Prostate gland (tissue), 2 donors: ENCODE measurements around the gene PFDN1. TPM values are rescaled to one million over a fixed set of nuclear protein-coding genes. Genes with fewer than 3 reads are reported as not detected.

Experiments used
- DNase-seq: peaks from one replicate; pipeline ENCODE4 v3.0.0-alpha.2; 2019; ENCODE audit warnings: low spot score
- H3K27ac ChIP-seq, 2 donors: fragments of 200-600 bp; sonication (generic); 2 replicates each; pipeline ENCODE4 v1.5.1; 2017 to 2019
- H3K27me3 ChIP-seq: fragments of 200-600 bp; sonication (generic); replicated peaks from 2 replicates; pipeline ENCODE4 v1.5.1; 2019; ENCODE audit not compliant: insufficient read depth
- H3K36me3 ChIP-seq, 2 donors: fragments of 200-600 bp; sonication (generic); 1 replicate in 1 of 2; 2 replicates in 1 of 2; pipeline versions ENCODE4 v1.5.1 to v1.8.1; 2017 to 2019
- H3K4me1 ChIP-seq: fragments of 200-600 bp; sonication (generic); replicated peaks from 2 replicates; pipeline ENCODE4 v1.5.1; 2019
- H3K4me3 ChIP-seq, 2 donors: fragments of 200-600 bp; sonication (generic); 2 replicates each; pipeline ENCODE4 v1.5.1; 2017 to 2019
- H3K9me3 ChIP-seq: fragments of 200-600 bp; sonication (generic); 2 replicates; pipeline ENCODE4 v1.5.1; 2017
- POLR2A ChIP-seq: fragments of 450-650 bp; IDR thresholded peaks from one replicate; pipeline ENCODE4 v1.6.1; 2016; ENCODE audit warnings: antibody characterized with exemption, mild to moderate bottlenecking
- POLR2AphosphoS5 ChIP-seq: sonication (generic); formaldehyde crosslinking; IDR thresholded peaks from one replicate; pipeline ENCODE4 v1.6.1; 2017; ENCODE audit warnings: antibody characterized with exemption
- WGBS: methylation state at CpG from one replicate; pipeline ENCODE4 v1.1.5; 2018; 5-methylcytosine and 5-hydroxymethylcytosine counted together
- intact Hi-C: fragments of 100-400 bp; cut with DNase I; formaldehyde crosslinking; loops from one replicate; pipeline ENCODE4 v1.14.2; 2022
- total RNA-seq, 2 donors: library from RNA; depleted of rRNA; stranded (reverse); fragments of >200 nt; gene quantifications; one replicate each; pipeline ENCODE4 v1.1.0, GENCODE V29; 2016
- TF ChIP-seq, protein P1 (sequence below), 4 experiments: fragments of 200-600 bp in 2 of 4; fragments of 450-650 bp in 2 of 4; sonication (generic) in 2 of 4; IDR thresholded peaks; 1 replicate in 3 of 4; 2 replicates in 1 of 4; pipeline ENCODE4 v1.5.1; 2016 to 2019; ENCODE audit warnings: antibody characterized with exemption in 4 of 4, mild to moderate bottlenecking in 2 of 4, moderate library complexity in 2 of 4

PFDN1 gene
- total RNA-seq, 2 donors from 2014 or later: 88.0 to 145 TPM

DNA sequence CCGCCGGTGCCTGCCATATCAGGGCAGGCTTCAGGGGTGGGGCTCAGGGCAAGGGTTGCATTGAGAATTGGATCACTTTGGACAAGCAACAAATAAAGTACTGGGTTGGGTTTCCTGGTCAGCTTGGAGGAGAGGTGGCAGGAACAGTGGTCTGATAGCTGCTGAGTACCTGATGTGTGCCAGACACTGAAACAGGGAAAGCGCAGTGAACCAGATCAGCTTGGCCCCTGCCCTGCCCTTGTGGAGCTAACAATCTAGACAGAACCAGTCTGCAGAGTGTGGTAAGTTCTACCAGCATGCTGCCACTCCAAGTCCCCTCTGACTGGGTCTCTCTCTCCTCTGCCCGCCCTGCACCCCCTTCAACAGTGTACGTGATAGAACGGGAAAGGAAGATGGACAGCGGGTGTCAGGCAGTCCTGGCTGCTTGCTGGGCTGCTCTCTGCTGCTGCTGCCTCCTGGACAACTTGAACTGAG lies 74.5 kb downstream of the PFDN1 start:
- Histone ChIP-seq H3K27me3 (no peaks in the 10 kb centered on the region), H3K9me3 (no peaks in the 10 kb centered on the region), H3K36me3 (no peaks in the 10 kb centered on the region), H3K4me1 (no peaks in the 10 kb centered on the region), H3K27ac (no peak overlapping the region), H3K4me3 (no peak overlapping the region)
- DNase-seq: no peak
- intact Hi-C loops: no loop called here
- TF ChIP-seq, protein P1, sequence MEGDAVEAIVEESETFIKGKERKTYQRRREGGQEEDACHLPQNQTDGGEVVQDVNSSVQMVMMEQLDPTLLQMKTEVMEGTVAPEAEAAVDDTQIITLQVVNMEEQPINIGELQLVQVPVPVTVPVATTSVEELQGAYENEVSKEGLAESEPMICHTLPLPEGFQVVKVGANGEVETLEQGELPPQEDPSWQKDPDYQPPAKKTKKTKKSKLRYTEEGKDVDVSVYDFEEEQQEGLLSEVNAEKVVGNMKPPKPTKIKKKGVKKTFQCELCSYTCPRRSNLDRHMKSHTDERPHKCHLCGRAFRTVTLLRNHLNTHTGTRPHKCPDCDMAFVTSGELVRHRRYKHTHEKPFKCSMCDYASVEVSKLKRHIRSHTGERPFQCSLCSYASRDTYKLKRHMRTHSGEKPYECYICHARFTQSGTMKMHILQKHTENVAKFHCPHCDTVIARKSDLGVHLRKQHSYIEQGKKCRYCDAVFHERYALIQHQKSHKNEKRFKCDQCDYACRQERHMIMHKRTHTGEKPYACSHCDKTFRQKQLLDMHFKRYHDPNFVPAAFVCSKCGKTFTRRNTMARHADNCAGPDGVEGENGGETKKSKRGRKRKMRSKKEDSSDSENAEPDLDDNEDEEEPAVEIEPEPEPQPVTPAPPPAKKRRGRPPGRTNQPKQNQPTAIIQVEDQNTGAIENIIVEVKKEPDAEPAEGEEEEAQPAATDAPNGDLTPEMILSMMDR (IDR thresholded peaks at IDR 0.05): no peak
- TF ChIP-seq POLR2A (no peak), POLR2AphosphoS5 (no peak)
- 84% methylated on average over 7 of the region's 7 CpGs for WGBS

DNA sequence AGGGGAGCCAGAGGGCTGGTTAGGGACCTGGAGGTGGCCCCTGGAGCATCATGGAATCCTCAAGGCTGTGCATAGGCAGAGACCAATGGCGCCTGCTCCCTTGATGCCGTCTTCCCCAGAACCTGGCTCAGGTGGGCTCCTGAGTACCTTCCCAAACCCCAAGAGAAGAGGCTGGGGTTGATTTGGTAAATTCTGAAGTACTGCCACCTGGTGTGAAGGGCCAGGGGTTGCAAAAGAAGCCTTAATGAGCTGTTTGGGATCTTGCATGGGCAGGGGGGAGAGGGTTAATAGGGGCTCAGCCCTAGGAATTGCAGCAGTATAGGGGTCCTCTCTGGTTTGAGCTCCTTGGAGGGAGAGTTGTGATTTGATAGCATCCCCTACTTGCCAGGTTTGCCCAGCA lies 75.9 kb downstream of the PFDN1 start:
- Histone ChIP-seq H3K4me3 (no peak overlapping the region), H3K9me3 (no peaks in the 10 kb centered on the region), H3K4me1 (no peaks in the 10 kb centered on the region), H3K27ac (no peak overlapping the region), H3K36me3 (no peaks in the 10 kb centered on the region), H3K27me3 (no peaks in the 10 kb centered on the region)
- intact Hi-C loops: no loop called here
- TF ChIP-seq, protein P1 (IDR thresholded peaks at IDR 0.05): no peak
- TF ChIP-seq POLR2A (no peak), POLR2AphosphoS5 (no peak)
- DNase-seq: no peak
- WGBS: 95% methylated on average over 2 of the region's 2 CpGs

DNA sequence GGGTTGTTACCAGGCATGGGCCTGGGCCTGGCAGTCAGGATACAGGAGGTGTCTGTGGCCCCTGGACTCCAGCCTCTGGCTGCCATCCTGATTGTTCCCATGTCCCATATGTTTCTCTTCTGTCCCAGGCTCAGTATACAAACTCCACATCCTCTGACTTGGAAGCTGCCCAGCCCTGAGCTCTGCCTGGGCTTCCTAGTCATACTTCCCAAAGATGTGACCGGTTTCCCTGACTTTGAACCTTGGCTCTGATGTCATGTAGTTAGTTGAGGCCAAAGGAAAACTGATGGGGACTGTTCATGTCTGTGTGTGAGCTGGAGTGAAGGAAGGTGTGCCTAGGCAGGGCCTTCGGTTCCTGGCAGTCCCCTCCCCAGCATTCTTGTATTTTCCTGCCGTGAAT lies 77.5 kb downstream of the PFDN1 start:
- Histone ChIP-seq H3K36me3 (no peaks in the 10 kb centered on the region), H3K4me1 (no peaks in the 10 kb centered on the region), H3K4me3 (no peak overlapping the region), H3K27me3 (no peaks in the 10 kb centered on the region), H3K9me3 (no peaks in the 10 kb centered on the region), H3K27ac (no peak overlapping the region)
- no peak for TF ChIP-seq POLR2A
- TF ChIP-seq, protein P1 (IDR thresholded peaks at IDR 0.05): no peak
- TF ChIP-seq POLR2AphosphoS5: no peak
- intact Hi-C loops: no loop called here
- no peak for DNase-seq
- 77% methylated on average over 3 of the region's 3 CpGs for WGBS

DNA sequence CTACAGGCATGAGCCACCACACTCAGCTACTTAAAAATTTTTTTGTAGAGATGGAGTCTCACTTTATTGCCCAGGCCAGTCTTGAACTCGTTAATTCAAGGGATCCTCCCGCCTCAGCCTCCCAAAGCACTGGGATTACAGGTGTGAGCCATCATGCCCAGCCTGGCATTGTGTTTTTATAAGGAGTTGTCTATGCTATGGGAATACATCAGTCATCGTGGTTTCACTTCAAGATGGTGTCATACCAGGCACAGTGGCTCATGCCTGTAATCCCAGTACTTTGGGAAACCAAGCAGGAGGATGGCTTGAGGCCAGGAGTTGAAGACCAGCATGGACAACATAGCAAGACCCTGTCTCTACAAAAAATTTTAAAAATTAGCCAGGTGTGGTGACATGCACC lies 78.2 kb downstream of the PFDN1 start:
- H3K4me1 ChIP-seq: no peaks in the 10 kb centered on the region
- H3K9me3 ChIP-seq: no peaks in the 10 kb centered on the region
- 100% methylated on average over 3 of the region's 3 CpGs for WGBS

DNA sequence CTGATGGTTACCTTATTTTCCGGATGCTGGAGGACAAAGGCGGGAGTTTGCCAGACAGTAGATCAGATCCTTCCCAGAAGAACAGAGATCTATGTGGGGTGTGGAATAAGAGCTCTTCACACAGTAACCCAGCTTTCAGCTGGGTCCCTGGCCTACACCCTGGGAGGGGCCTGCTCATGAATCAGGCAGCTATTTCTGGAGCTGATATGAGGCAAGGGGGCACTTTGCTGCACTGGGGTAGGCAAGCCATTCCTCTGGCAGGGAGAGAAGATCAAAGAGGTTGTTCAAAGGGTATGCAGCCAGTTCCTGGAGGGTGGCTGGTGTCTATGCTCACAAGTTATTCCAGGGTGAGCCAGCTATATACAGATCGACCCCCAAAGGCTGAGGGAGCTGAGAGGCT lies 79.3 kb downstream of the PFDN1 start:
- no peak for TF ChIP-seq POLR2A
- no peak for TF ChIP-seq POLR2AphosphoS5
- TF ChIP-seq, protein P1 (IDR thresholded peaks at IDR 0.05): no peak
- H3K36me3 ChIP-seq: no peaks in the 10 kb centered on the region
- no peaks in the 10 kb centered on the region for H3K9me3 ChIP-seq
- H3K27me3 ChIP-seq: no peaks in the 10 kb centered on the region
- WGBS: 76% methylated on average over 3 of the region's 3 CpGs
- no peak overlapping the region for H3K27ac ChIP-seq
- H3K4me3 ChIP-seq: no peak overlapping the region
- intact Hi-C loops: no loop called here
- no peak for DNase-seq
- no peaks in the 10 kb centered on the region for H3K4me1 ChIP-seq

More for the DNA sequence above, 78.2 kb downstream of the PFDN1 start:
- intact Hi-C loops: no loop called here
- no peak overlapping the region for H3K4me3 ChIP-seq
- no peaks in the 10 kb centered on the region for H3K36me3 ChIP-seq
- no peak overlapping the region for H3K27ac ChIP-seq
- DNase-seq: no peak
- H3K27me3 ChIP-seq: no peaks in the 10 kb centered on the region
- TF ChIP-seq POLR2A (no peak), POLR2AphosphoS5 (no peak)
- TF ChIP-seq, protein P1 (IDR thresholded peaks at IDR 0.05): no peak
